ENCODE measurements around the gene POLR3A.

Gene POLR3A

DNA sequence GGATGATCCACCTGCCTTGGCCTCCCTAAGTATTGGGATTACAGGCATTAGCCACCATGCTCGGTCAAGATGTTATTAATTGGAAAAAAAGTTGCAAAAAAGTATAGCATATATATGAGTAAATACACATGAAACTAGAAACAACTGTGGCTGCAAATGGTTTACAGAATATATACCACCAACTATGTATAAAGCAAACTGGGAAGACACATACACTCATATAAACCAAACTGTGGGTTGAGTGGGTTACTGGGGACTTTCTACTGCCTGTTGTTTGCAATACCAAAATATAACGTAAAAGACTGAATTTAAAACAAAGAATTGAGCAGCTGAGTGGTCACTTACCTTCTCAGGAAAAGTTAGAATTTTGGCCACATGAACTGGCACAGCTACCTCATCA, 8.1 kb downstream of the POLR3A start:
- H3K4me3 ChIP-seq (replicated peaks; ENCODE audit: low read depth, low read length): no peak overlapping the region
- DNase-seq (ENCODE audit: low read depth): no peak
- TF ChIP-seq, protein P1, sequence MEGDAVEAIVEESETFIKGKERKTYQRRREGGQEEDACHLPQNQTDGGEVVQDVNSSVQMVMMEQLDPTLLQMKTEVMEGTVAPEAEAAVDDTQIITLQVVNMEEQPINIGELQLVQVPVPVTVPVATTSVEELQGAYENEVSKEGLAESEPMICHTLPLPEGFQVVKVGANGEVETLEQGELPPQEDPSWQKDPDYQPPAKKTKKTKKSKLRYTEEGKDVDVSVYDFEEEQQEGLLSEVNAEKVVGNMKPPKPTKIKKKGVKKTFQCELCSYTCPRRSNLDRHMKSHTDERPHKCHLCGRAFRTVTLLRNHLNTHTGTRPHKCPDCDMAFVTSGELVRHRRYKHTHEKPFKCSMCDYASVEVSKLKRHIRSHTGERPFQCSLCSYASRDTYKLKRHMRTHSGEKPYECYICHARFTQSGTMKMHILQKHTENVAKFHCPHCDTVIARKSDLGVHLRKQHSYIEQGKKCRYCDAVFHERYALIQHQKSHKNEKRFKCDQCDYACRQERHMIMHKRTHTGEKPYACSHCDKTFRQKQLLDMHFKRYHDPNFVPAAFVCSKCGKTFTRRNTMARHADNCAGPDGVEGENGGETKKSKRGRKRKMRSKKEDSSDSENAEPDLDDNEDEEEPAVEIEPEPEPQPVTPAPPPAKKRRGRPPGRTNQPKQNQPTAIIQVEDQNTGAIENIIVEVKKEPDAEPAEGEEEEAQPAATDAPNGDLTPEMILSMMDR (IDR thresholded peaks at IDR 0.05; ENCODE audit: low read length, missing control alignments): no peak

DNA sequence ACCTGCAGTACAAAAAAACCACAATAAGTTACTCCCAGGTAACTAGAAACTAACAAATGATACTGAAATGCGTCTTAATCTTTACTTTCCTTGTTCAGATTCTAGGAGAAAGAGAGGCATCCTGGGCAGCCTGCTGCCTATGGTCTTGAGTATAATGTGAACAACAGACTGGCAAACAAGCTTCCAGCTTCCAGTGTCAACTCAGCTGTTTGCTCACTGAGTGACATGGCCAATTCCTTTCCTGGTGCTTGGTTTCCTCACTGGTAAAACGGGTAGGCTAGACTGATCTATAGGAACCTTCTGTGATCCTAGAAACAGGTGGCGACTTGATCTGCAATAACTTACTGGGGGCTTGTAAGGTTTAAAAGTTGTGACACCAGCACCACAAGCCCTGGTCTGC, 10.1 kb downstream of the POLR3A start:
- no peak overlapping the region for H3K4me3 ChIP-seq (replicated peaks; ENCODE audit: low read depth, low read length)
- no peak for DNase-seq (ENCODE audit: low read depth)
- TF ChIP-seq, protein P1 (IDR thresholded peaks at IDR 0.05; ENCODE audit: low read length, missing control alignments): no peak

DNA sequence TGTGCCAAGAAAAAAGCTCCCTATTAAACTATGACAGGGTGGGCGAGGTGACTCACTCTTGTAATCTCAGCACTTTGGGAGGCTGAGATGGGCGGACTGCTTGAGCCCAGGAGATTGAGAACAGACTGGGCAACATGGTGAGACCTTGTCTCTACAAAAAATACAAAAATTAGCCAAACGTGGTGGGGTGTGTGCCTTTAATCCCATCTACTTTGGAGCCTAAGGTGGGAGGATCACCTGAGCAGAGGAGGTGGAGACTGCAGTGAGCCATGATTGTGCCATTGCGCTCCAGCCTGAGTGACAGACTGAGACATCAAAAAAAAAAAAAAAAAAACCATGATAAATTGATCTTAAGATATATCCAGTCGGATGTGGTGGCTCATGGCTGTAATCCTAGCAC, 11.5 kb downstream of the POLR3A start:
- TF ChIP-seq, protein P1 (IDR thresholded peaks at IDR 0.05; ENCODE audit: low read length, missing control alignments): no peak
- no peak for DNase-seq (ENCODE audit: low read depth)
- H3K4me3 ChIP-seq (replicated peaks; ENCODE audit: low read depth, low read length): no peak overlapping the region

DNA sequence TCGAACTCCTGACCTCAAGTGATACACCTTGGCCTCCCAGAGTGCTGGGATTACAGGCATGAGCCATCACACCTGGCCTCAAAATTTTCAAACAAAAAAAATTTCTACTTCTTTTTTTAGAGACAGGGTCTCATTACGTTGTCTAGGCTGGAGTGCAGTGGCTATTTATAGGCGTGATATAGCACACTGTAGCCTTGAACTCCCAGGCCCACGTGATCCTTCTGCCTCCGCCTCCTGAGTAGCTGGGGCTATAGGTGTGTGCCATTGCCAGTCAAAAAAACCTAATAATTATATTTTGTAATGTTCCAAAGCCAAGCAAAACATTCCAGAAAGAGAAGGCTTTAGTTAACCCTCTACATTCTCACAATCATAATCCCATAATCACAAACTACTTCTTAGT, 13.8 kb downstream of the POLR3A start:
- H3K4me3 ChIP-seq (replicated peaks; ENCODE audit: low read depth, low read length): no peak overlapping the region
- TF ChIP-seq, protein P1 (IDR thresholded peaks at IDR 0.05; ENCODE audit: low read length, missing control alignments): no peak
- DNase-seq (ENCODE audit: low read depth): no peak

DNA sequence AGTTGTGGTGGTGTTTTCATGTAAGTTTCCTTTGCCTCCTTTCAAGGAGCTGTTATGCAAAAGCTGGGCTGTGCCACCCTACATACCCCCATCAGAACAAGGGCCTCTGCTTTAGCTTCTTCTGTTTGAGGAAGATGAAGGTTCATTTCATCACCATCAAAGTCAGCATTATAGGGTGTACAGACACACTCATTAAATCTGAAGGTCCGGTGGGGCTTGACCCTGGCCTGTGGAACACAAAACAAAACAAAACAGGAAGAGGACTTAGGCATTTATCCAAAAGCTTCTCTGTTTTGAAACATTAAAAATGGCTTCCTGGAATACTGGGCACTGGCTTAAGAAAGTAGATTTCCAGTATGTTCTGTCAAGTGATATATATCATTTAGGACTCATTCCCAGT, 15.8 kb downstream of the POLR3A start:
- no peak overlapping the region for H3K4me3 ChIP-seq (replicated peaks; ENCODE audit: low read depth, low read length)
- DNase-seq (ENCODE audit: low read depth): no peak
- TF ChIP-seq, protein P1 (IDR thresholded peaks at IDR 0.05; ENCODE audit: low read length, missing control alignments): no peak

DNA sequence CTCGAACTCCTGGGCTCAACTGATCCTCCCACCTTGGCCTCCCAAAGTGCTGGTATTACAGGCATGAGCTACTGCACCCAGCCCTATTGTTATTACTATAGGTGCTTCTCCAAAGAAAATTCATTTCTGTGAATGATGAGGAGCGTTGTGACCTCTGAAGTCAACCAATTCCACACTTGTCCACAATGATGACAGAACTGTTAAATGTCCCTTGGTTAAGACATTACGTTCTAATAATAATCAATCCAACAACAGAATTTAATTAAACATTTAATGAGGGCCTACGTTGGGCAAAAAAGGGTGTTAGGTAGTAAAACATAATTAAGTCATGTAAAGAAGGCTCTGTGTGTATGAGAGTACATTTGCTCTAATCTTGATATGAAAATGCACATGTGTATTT, 18.2 kb downstream of the POLR3A start:
- no peak overlapping the region for H3K4me3 ChIP-seq (replicated peaks; ENCODE audit: low read depth, low read length)
- no peak for DNase-seq (ENCODE audit: low read depth)
- TF ChIP-seq, protein P1 (IDR thresholded peaks at IDR 0.05; ENCODE audit: low read length, missing control alignments): no peak

DNA sequence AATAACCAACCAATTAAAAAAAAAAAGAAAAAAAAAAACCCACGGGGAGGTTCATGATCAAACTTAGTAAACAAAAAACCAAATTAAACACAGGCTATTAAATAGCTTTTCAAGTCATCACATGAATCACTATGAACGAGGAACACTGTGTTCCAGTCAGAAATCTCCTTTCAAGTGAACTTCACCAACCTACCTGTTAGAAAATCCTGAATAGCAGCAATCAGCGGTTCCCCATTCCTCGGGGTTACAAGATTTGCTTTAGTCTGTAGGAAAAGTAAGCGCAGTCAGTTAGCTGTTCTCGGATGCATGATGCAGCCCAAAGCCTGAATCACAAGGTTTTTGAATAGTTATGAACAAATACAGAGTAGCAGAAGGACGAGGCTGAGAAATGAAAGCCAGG, 19.0 kb downstream of the POLR3A start:
- no peak overlapping the region for H3K4me3 ChIP-seq (replicated peaks; ENCODE audit: low read depth, low read length)
- DNase-seq (ENCODE audit: low read depth): no peak
- TF ChIP-seq, protein P1 (IDR thresholded peaks at IDR 0.05; ENCODE audit: low read length, missing control alignments): no peak

All from fibroblast of pulmonary artery (primary cell).